Thyroid gland (tissue), 4 donors: ENCODE results near the gene HHAT.

Source experiments
- POLR2A ChIP-seq, 2 donors: fragments of 450-650 bp; IDR thresholded peaks; one replicate each; pipeline ENCODE4 v1.6.1; 2017; ENCODE audit warnings: antibody characterized with exemption in 2 of 2, mild to moderate bottlenecking in 2 of 2, moderate library complexity in 1 of 2
- TF ChIP-seq, protein P1 (sequence below), 6 experiments: fragments of 200-600 bp in 3 of 6; fragments of 450-650 bp in 3 of 6; sonication (generic) in 3 of 6; IDR thresholded peaks; one replicate each; pipeline ENCODE4 v1.5.1; 2016 to 2019; ENCODE audit warnings: antibody characterized with exemption in 6 of 6, mild to moderate bottlenecking in 2 of 6, inconsistent platforms in 1 of 6, moderate library complexity in 1 of 6

DNA sequence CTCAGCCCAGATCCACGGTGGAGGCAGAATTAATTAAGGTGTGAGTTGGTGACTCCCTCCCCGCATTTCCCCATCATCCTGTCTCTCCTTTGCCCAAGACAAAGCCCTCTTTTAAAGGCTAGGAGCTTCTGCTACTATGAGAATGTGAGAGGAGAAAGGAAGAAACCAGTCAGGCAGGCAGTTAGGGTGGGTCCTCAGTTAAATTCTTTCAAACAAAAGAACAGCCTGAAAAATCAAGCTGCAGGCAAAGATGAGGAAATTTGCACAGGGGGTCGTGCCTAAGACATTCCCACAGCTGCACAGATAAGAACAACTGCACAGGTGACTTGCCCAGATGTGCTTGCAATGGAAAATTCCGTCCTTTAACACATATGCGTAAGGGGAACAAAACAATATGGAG is 48.5 kb upstream of the HHAT start:
- TF ChIP-seq, protein P1, sequence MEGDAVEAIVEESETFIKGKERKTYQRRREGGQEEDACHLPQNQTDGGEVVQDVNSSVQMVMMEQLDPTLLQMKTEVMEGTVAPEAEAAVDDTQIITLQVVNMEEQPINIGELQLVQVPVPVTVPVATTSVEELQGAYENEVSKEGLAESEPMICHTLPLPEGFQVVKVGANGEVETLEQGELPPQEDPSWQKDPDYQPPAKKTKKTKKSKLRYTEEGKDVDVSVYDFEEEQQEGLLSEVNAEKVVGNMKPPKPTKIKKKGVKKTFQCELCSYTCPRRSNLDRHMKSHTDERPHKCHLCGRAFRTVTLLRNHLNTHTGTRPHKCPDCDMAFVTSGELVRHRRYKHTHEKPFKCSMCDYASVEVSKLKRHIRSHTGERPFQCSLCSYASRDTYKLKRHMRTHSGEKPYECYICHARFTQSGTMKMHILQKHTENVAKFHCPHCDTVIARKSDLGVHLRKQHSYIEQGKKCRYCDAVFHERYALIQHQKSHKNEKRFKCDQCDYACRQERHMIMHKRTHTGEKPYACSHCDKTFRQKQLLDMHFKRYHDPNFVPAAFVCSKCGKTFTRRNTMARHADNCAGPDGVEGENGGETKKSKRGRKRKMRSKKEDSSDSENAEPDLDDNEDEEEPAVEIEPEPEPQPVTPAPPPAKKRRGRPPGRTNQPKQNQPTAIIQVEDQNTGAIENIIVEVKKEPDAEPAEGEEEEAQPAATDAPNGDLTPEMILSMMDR (IDR thresholded peaks at IDR 0.05): no peak
- no peak for TF ChIP-seq POLR2A (IDR thresholded peaks at IDR 0.05)
